HCT116 (cell line): ENCODE measurements around the gene WDR19.

Experiments used
- CTCF ChIP-seq, 3 experiments: fragments of 200-600 bp in 1 of 3; sonication (generic) in 1 of 3; IDR thresholded peaks in 2 of 3; conservative IDR thresholded peaks in 1 of 3; 2 replicates each; pipeline ENCODE4 v1.5.1; 2012 to 2017; ENCODE audit warnings: low read depth in 2 of 3, low read length in 2 of 3, antibody characterized with exemption in 1 of 3, borderline replicate concordance in 1 of 3, control low read depth in 1 of 3, mild to moderate bottlenecking in 1 of 3, mixed read lengths in 1 of 3, mixed run types in 1 of 3, moderate library complexity in 1 of 3; ENCODE audit not compliant: insufficient read depth in 1 of 3
- EZH2 ChIP-seq: fragments of 200-600 bp; sonication (generic); IDR thresholded peaks from 2 replicates; pipeline ENCODE4 v1.6.1; 2017; ENCODE audit warnings: antibody characterized with exemption, mixed run types
- EZH2phosphoT487 ChIP-seq: fragments of 200-600 bp; IDR thresholded peaks from 2 replicates; pipeline ENCODE4 v1.6.1; 2018; ENCODE audit warnings: antibody characterized with exemption, borderline replicate concordance
- MAX ChIP-seq: IDR thresholded peaks from 2 replicates; pipeline ENCODE4 v1.6.1; 2012
- POLR2AphosphoS5 ChIP-seq: IDR thresholded peaks from 2 replicates; pipeline ENCODE4 v1.6.1; 2011; ENCODE audit warnings: mild to moderate bottlenecking, low read depth, low read length, moderate library complexity
- RAD21 ChIP-seq: IDR thresholded peaks from 2 replicates; pipeline ENCODE4 v1.6.1; 2012; ENCODE audit warnings: low read depth, mild to moderate bottlenecking

GRCh38 chr4:39256436-39256835 is 74.1 kb downstream of the WDR19 start:
- no peak for TF ChIP-seq EZH2
- TF ChIP-seq CTCF (IDR thresholded peaks at IDR 0.05 in 2 of 3, conservative IDR thresholded peaks at IDR 0.05 in 1 of 3; ENCODE audit: borderline replicate concordance in 1 of 3, insufficient read depth in 1 of 3, low read depth in 2 of 3, low read length in 2 of 3), result no peak
- TF ChIP-seq POLR2AphosphoS5, result no peak
- TF ChIP-seq RAD21, result no peak
- TF ChIP-seq MAX, result no peak
- no peak for TF ChIP-seq EZH2phosphoT487
